IMR-90 (cell line): ENCODE measurements around the gene EME2.

Experiments used
- BHLHE40 ChIP-seq: fragments of 150-350 bp; IDR thresholded peaks from 2 replicates; pipeline ENCODE4 v1.6.1; 2016; ENCODE audit warnings: mild to moderate bottlenecking, low read depth, low read length
- CEBPB ChIP-seq: IDR thresholded peaks from 2 replicates; pipeline ENCODE4 v1.6.1; 2012; ENCODE audit warnings: low read depth, low read length, improper control_type of control experiment
- CTCF ChIP-seq: conservative IDR thresholded peaks from 2 replicates; pipeline ENCODE4 v1.5.1; 2012; ENCODE audit warnings: mild to moderate bottlenecking, low read depth, low read length, improper control_type of control experiment
- FOS ChIP-seq: fragments of 150-350 bp; IDR thresholded peaks from 2 replicates; pipeline ENCODE4 v1.6.1; 2016; ENCODE audit warnings: low read depth, low read length
- NFE2L2 ChIP-seq: fragments of 150-350 bp; IDR thresholded peaks from 2 replicates; pipeline ENCODE4 v1.6.1; 2016; ENCODE audit warnings: low read depth, mild to moderate bottlenecking, low read length
- POLR2A ChIP-seq: IDR thresholded peaks from 2 replicates; pipeline ENCODE4 v1.6.1; 2012; ENCODE audit warnings: mild to moderate bottlenecking, low read depth, low read length
- RAD21 ChIP-seq: IDR thresholded peaks from 2 replicates; pipeline ENCODE4 v1.6.1; 2012; ENCODE audit warnings: low read length, improper control_type of control experiment
- RFX5 ChIP-seq: IDR thresholded peaks from 2 replicates; pipeline ENCODE4 v1.8.0; 2012; ENCODE audit warnings: low read depth, mild to moderate bottlenecking, low read length, moderate library complexity
- SMC3 ChIP-seq: fragments of 150-350 bp; IDR thresholded peaks from 2 replicates; pipeline ENCODE4 v1.6.1; 2016; ENCODE audit warnings: low read depth, mild to moderate bottlenecking, antibody characterized with exemption, low read length, moderate library complexity
- USF2 ChIP-seq: fragments of 150-350 bp; IDR thresholded peaks from 2 replicates; pipeline ENCODE4 v1.6.1; 2017; ENCODE audit warnings: mild to moderate bottlenecking, antibody characterized with exemption, low read length, low read depth

GRCh38 chr16:1818873-1819525 is 46.4 kb downstream of the EME2 start:
- TF ChIP-seq CTCF (no peak), POLR2A (no peak), NFE2L2 (no peak), RFX5 (no peak), CEBPB (no peak), FOS (no peak), BHLHE40 (no peak), USF2 (no peak), RAD21 (no peak), SMC3 (no peak)
